Measurements from ENCODE around the gene CA9.
A peak's percentile ranks its signal among the peaks of the same experiment; 100 is the strongest.

Gene CA9

GRCh38 chr9:35650341-35651158 lies 23.2 kb upstream of the CA9 start, which contains the start of gene SIT1:
Gene SIT1, minus strand, starts transcription at chr9:35650931. Its CDS starts 78 bp downstream, at chr9:35650853.
- H3K4me3 ChIP-seq (ENCODE audit: low read depth, low read length) = no peak within 1 kb of the TSS
- TF ChIP-seq, protein P1, sequence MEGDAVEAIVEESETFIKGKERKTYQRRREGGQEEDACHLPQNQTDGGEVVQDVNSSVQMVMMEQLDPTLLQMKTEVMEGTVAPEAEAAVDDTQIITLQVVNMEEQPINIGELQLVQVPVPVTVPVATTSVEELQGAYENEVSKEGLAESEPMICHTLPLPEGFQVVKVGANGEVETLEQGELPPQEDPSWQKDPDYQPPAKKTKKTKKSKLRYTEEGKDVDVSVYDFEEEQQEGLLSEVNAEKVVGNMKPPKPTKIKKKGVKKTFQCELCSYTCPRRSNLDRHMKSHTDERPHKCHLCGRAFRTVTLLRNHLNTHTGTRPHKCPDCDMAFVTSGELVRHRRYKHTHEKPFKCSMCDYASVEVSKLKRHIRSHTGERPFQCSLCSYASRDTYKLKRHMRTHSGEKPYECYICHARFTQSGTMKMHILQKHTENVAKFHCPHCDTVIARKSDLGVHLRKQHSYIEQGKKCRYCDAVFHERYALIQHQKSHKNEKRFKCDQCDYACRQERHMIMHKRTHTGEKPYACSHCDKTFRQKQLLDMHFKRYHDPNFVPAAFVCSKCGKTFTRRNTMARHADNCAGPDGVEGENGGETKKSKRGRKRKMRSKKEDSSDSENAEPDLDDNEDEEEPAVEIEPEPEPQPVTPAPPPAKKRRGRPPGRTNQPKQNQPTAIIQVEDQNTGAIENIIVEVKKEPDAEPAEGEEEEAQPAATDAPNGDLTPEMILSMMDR (IDR thresholded peaks at IDR 0.05; ENCODE audit: low read depth, low read length) = no peak

DNA sequence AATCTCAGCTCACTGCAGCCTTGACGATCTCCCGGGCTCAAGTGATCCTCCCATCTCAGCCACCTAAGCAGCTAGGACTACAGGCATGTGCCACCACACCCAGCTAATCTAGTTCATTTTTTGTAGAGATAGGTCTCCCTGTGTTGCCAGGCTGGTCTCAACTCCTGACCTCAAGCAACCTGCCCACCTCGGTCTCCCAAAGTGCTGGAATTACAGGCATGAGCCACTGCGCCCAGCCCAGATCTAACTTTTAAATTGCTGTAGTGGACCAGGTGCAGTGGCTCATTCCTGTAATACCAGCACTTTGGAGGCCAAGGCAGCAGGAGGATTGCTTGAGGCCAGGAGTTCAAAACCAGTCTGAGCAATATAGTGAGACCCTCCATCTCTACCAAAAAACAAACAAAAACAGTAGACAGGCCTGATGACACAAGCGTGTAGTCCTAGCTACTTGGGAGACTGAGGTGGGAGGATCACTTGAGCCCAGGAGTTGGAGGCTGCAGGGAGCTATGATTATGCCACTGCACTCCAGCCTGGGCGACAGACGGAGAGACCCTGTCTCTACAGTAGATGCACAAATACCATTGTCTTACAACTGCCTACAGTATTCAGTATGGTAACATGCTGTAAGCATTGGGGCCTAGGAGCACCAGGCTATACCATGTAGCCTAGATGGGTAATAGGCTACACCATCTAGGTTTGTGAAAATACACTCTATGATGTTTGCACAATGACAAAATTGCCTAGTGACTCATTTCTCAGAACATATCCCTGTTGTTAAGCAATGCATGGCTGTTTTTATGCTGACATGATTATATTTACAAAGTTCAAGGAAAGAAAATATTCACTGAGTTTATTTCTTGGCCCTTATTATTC lies 21.5 kb upstream of the CA9 start:
- no peak overlapping the region for H3K4me3 ChIP-seq (ENCODE audit: low read depth, low read length)

GRCh38 chr9:35652829-35653209 lies 20.9 kb upstream of the CA9 start:
- TF ChIP-seq, protein P1 (IDR thresholded peaks at IDR 0.05; ENCODE audit: low read depth, low read length) = no peak
- H3K4me3 ChIP-seq (ENCODE audit: low read depth, low read length) = no peak overlapping the region

More for the DNA sequence above, 21.5 kb upstream of the CA9 start:
- TF ChIP-seq, protein P1 (IDR thresholded peaks at IDR 0.05; ENCODE audit: low read depth, low read length) = no peak

- TF ChIP-seq, protein P1 (IDR thresholded peaks at IDR 0.05; ENCODE audit: low read depth, low read length) = no peak
- H3K4me3 ChIP-seq (ENCODE audit: low read depth, low read length) = no peak overlapping the region
Observed at GRCh38 chr9:35653611-35654010, 20.1 kb upstream of the CA9 start.

- H3K4me3 ChIP-seq (ENCODE audit: low read depth, low read length) = no peak overlapping the region
- TF ChIP-seq, protein P1 (IDR thresholded peaks at IDR 0.05; ENCODE audit: low read depth, low read length) = no peak
Observed at GRCh38 chr9:35656348-35656747, 17.4 kb upstream of the CA9 start.

DNA sequence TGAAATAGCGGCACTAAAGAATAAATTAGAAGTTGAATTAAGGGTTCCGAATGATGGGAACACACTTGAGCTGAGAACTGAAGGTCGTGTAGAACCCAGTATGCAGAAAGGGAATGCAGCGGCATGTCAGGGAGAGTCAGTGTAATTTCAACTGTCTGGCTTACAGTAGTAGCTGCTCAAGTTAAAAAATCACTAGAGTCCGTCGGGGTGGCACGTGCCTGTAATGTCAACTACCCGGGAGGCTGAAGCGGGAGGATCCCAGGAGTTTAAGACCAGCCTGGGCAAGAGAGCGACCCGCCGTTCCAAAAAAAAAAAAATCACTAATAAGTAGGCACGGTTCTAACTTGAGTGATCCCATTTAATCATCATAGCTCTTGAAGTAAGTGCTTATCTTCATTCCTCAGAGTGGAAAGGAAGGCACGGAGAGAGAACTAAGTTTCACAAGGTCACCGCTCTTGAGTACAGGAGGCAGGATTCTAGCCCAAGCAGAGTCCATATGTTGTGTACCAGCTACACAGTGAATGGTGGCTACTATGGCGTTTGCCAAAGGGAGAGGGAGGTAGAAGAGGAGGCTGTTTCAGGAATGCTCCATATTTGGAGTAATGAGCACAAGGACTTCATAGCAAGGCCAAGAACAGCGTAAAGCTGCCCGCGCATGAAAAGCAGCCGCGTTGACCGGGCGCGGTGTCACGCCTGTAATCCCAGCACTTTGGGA lies 16.7 kb upstream of the CA9 start:
- TF ChIP-seq, protein P1 (IDR thresholded peaks at IDR 0.05; ENCODE audit: low read depth, low read length) = no peak
- peak overlapping the region; percentile 42 for H3K4me3 ChIP-seq (ENCODE audit: low read depth, low read length)

All from WI38 (cell line).